ENCODE measurements around the gene TANC1.
A peak's percentile ranks its signal among the peaks of the same experiment; 100 is the strongest.

TANC1 gene

GRCh38 chr2:159226608-159227385, 258.4 kb downstream of the TANC1 start:
- DNase-seq (ENCODE audit: insufficient read length, low spot score) = peak; percentile 52
- no peak for FAIRE-seq
- TF ChIP-seq CTCF (IDR thresholded peaks at IDR 0.05; ENCODE audit: insufficient read depth, missing control alignments) = no peak

- TF ChIP-seq CTCF (IDR thresholded peaks at IDR 0.05; ENCODE audit: insufficient read depth, missing control alignments) = no peak
- DNase-seq (ENCODE audit: insufficient read length, low spot score) (no peak), FAIRE-seq (no peak)
Measured at GRCh38 chr2:159227467-159227866, 259.0 kb downstream of the TANC1 start.

GRCh38 chr2:159228081-159228581, 259.7 kb downstream of the TANC1 start:
- DNase-seq (ENCODE audit: insufficient read length, low spot score) = no peak
- no peak for FAIRE-seq
- no peak for TF ChIP-seq CTCF (IDR thresholded peaks at IDR 0.05; ENCODE audit: insufficient read depth, missing control alignments)

GRCh38 chr2:159229476-159230144, 261.2 kb downstream of the TANC1 start:
- FAIRE-seq = no peak
- no peak for TF ChIP-seq CTCF (IDR thresholded peaks at IDR 0.05; ENCODE audit: insufficient read depth, missing control alignments)
- no peak for DNase-seq (ENCODE audit: insufficient read length, low spot score)

GRCh38 chr2:159230145-159230877, 261.9 kb downstream of the TANC1 start:
- TF ChIP-seq CTCF (IDR thresholded peaks at IDR 0.05; ENCODE audit: insufficient read depth, missing control alignments) = no peak
- no peak for FAIRE-seq
- no peak for DNase-seq (ENCODE audit: insufficient read length, low spot score)

GRCh38 chr2:159232456-159233170, 264.2 kb downstream of the TANC1 start:
- no peak for FAIRE-seq
- no peak for DNase-seq (ENCODE audit: insufficient read length, low spot score)
- no peak for TF ChIP-seq CTCF (IDR thresholded peaks at IDR 0.05; ENCODE audit: insufficient read depth, missing control alignments)
